K562 (cell line): ENCODE measurements around the gene PVALEF. TPM values are rescaled to one million over a fixed set of nuclear protein-coding genes. Genes with fewer than 3 reads are reported as not detected.
A peak's percentile ranks its signal among the peaks of the same experiment; 100 is the strongest.

ENCODE experiments used
- ATAC-seq: fragments of 200-7000 bp; cut with Tn5 transposase; 3 replicates; pipeline ENCODE4 v1.9.1; 2020; ENCODE audit warnings: moderate library complexity
- BruUV-seq: library from RNA; stranded (reverse); fragments of 400-500 nt; replicated peaks from 2 replicates; lab custom pipeline; 2021; lab: Mats Ljungman, UMichigan
- CTCF ChIA-PET: fragments of 300-600 bp; formaldehyde crosslinking; extraction: SDS; loops from one replicate; lab custom pipeline; 2021; ENCODE audit warnings: low intra/inter-chr PET ratio; lab: Yijun Ruan, JAX
- POLR2A ChIA-PET: fragments of 300-600, 350-650 bp; sonication (Branson Sonifier 250); formaldehyde crosslinking; extraction: SDS; loops from one replicate; lab custom pipeline; 2021; ENCODE audit warnings: antibody characterized with exemption, inconsistent platforms; lab: Yijun Ruan, JAX
- DNase-seq, 4 experiments: peaks; one replicate each; pipeline versions ENCODE4 v3.0.0 to v3.0.0-alpha.2; 2011 to 2018; ENCODE audit warnings: low spot score in 3 of 4, mixed read lengths in 3 of 4; ENCODE audit errors: extremely low read depth in 1 of 4
- FAIRE-seq: peaks from 2 replicates; lab custom pipeline; 2011; peaks lifted over from hg19 to GRCh38; lab: Jason Lieb, UNC
- H2AFZ ChIP-seq: 2 replicates; pipeline ENCODE4 v1.6.0; 2011; ENCODE audit warnings: low read depth, low read length, control low read depth, inconsistent platforms
- H3K27ac ChIP-seq: fragments of 200-600 bp; 3 replicates; pipeline ENCODE4 v1.8.0; 2011; ENCODE audit warnings: low read depth, mild to moderate bottlenecking, control low read depth, inconsistent platforms, low read length, moderate library complexity, mixed read lengths; ENCODE audit errors: extremely low read depth
- H3K27me3 ChIP-seq, 2 experiments: fragments of 300-600 bp in 1 of 2; 2 replicates in 1 of 2; 3 replicates in 1 of 2; pipeline versions ENCODE4 v1.6.0 to v1.8.0; 2011; ENCODE audit warnings: inconsistent platforms in 2 of 2, low read length in 2 of 2, mild to moderate bottlenecking in 1 of 2, mixed read lengths in 1 of 2, moderate library complexity in 1 of 2; ENCODE audit not compliant: control insufficient read depth in 2 of 2, insufficient read depth in 2 of 2
- H3K36me3 ChIP-seq: fragments of 300-600 bp; 3 replicates; pipeline ENCODE4 v1.8.0; 2011; ENCODE audit warnings: mild to moderate bottlenecking, low read length, inconsistent platforms; ENCODE audit not compliant: control insufficient read depth, insufficient read depth
- H3K4me1 ChIP-seq, 2 experiments: fragments of 200-600 bp in 1 of 2; replicated peaks in 1 of 2; 2 replicates in 1 of 2; 3 replicates in 1 of 2; pipeline versions ENCODE4 v1.5.1 to v1.8.0; 2011; ENCODE audit warnings: inconsistent platforms in 2 of 2, low read length in 2 of 2, mild to moderate bottlenecking in 1 of 2, mixed read lengths in 1 of 2, moderate library complexity in 1 of 2; ENCODE audit not compliant: control insufficient read depth in 2 of 2, insufficient read depth in 2 of 2
- H3K4me2 ChIP-seq: 2 replicates; pipeline ENCODE4 v1.6.1; 2011; ENCODE audit warnings: low read length, control low read depth, inconsistent platforms, mixed read lengths; ENCODE audit not compliant: insufficient read depth
- H3K4me3 ChIP-seq: fragments of 200-600 bp; sonication (generic), shearing (Covaris generic); 2 replicates; pipeline ENCODE4 v1.5.1; 2016; ENCODE audit warnings: control low read depth, inconsistent platforms
- H3K79me2 ChIP-seq: fragments of 200-600 bp; 3 replicates; pipeline ENCODE4 v1.8.0; 2011; ENCODE audit warnings: low read length, inconsistent platforms; ENCODE audit not compliant: control insufficient read depth, insufficient read depth
- H3K9ac ChIP-seq, 2 experiments: 2 replicates each; pipeline versions ENCODE4 v1.6.0 to v1.6.1; 2011; ENCODE audit warnings: low read depth in 2 of 2, low read length in 2 of 2, control low read depth in 1 of 2, inconsistent platforms in 1 of 2, mild to moderate bottlenecking in 1 of 2, mixed read lengths in 1 of 2; ENCODE audit not compliant: insufficient read depth in 1 of 2
- H3K9me1 ChIP-seq: one replicate; pipeline ENCODE4 v1.6.0; 2011; ENCODE audit warnings: inconsistent platforms, mild to moderate bottlenecking, low read length, moderate library complexity; ENCODE audit not compliant: control insufficient read depth, insufficient read depth
- H3K9me3 ChIP-seq: replicated peaks from 2 replicates; pipeline ENCODE4 v1.5.1; 2011; ENCODE audit warnings: low read depth, low read length, inconsistent platforms; ENCODE audit not compliant: control insufficient read depth, insufficient read depth
- H4K20me1 ChIP-seq: replicated peaks from 2 replicates; pipeline ENCODE4 v1.6.1; 2011; ENCODE audit warnings: low read length, inconsistent platforms, mixed read lengths; ENCODE audit not compliant: control insufficient read depth, insufficient read depth
- BDP1 ChIP-seq: IDR thresholded peaks from 3 replicates; pipeline ENCODE4 v1.6.1; 2011; ENCODE audit not compliant: insufficient read length, insufficient read depth
- CREM ChIP-seq: IDR thresholded peaks from 2 replicates; pipeline ENCODE4 v1.6.1; 2014; ENCODE audit warnings: antibody characterized with exemption, low read depth
- GABPA ChIP-seq: fragments of 200-800 bp; sonication (Bioruptor generic); conservative IDR thresholded peaks from 2 replicates; pipeline ENCODE4 v1.6.1; 2016; ENCODE audit warnings: low read depth, missing genetic modification characterization, missing compliant biosample characterization
- NR1H2 ChIP-seq: sonication (generic); formaldehyde crosslinking; IDR thresholded peaks from 2 replicates; pipeline ENCODE4 v1.4.0; 2020; ENCODE audit warnings: mild to moderate bottlenecking, missing genetic modification reagents
- RB1 ChIP-seq: fragments of 450-650 bp; IDR thresholded peaks from 2 replicates; pipeline ENCODE4 v1.6.1; 2017; ENCODE audit warnings: low read depth, mild to moderate bottlenecking
- REST ChIP-seq, 2 experiments: fragments of 450-650 bp; formaldehyde crosslinking in 1 of 2; IDR thresholded peaks; 2 replicates each; pipeline versions ENCODE4 v1.4.0 to v1.6.1; 2014 to 2020; ENCODE audit warnings: mild to moderate bottlenecking in 2 of 2, borderline replicate concordance in 1 of 2, low read depth in 1 of 2
- SMC3 ChIP-seq: conservative IDR thresholded peaks from 2 replicates; pipeline ENCODE4 v1.6.1; 2011; ENCODE audit warnings: low read depth, low read length, improper control_type of control experiment; ENCODE audit not compliant: insufficient read depth
- SNAPC5 ChIP-seq: fragments of 250-450 bp; sonication (Bioruptor Pico); IDR thresholded peaks from 2 replicates; pipeline ENCODE4 v1.8.0; 2021; ENCODE audit warnings: moderate library complexity, mild to moderate bottlenecking, inconsistent platforms
- ZBTB7A ChIP-seq: IDR thresholded peaks from 2 replicates; pipeline ENCODE4 v1.6.1; 2011; ENCODE audit warnings: low read depth, mild to moderate bottlenecking, low read length, moderate library complexity, borderline replicate concordance; ENCODE audit not compliant: control insufficient read depth
- ZKSCAN1 ChIP-seq: fragments of 150-350 bp; IDR thresholded peaks from 2 replicates; pipeline ENCODE4 v1.6.1; 2016; ENCODE audit warnings: low read depth, low read length
- ZNF146 ChIP-seq: IDR thresholded peaks from one replicate; pipeline ENCODE4 v1.6.1; 2018; ENCODE audit warnings: missing compliant biosample characterization; ENCODE audit not compliant: unreplicated experiment
- ZNF263 ChIP-seq: sonication (generic); formaldehyde crosslinking; IDR thresholded peaks from 2 replicates; pipeline ENCODE4 v1.8.0; 2022; ENCODE audit warnings: mild to moderate bottlenecking, missing genetic modification reagents, borderline replicate concordance
- WGBS: fragments of 100-300 bp; shearing (Covaris generic); methylation state at CpG from one replicate; pipeline ENCODE4 v1.1.6; 2016; ENCODE audit warnings: low coverage, mixed read lengths; ENCODE audit not compliant: insufficient coverage; ENCODE audit errors: missing lambda C conversion rate; 5-methylcytosine and 5-hydroxymethylcytosine counted together
- in situ Hi-C: fragments of 300-500 bp; cut with MboI; formaldehyde crosslinking; loops from 4 replicates; pipeline ENCODE4 v1.15.0; 2018; ENCODE audit warnings: inconsistent platforms, mixed read lengths
- intact Hi-C: fragments of 100-400 bp; cut with micrococcal nuclease; formaldehyde crosslinking; loops from 2 replicates; pipeline ENCODE4 v1.14.2; 2022
- polyA plus RNA-seq, 8 experiments: library from polyadenylated mRNA; depleted of rRNA in 4 of 8; stranded (reverse) in 5 of 8; unstranded in 3 of 8; fragments of >200 nt; fragmentation: Nextera tagmentation in 2 of 8; fragmentation: Illumina TruSeq in 1 of 8; extraction: Ambion mirVana in 2 of 8; extraction: Trizol in 1 of 8; gene quantifications; 2 replicates each; pipeline versions ENCODE4 v1.2.1 to v1.2.3, GENCODE V29; 2011 to 2014; ENCODE audit warnings: inconsistent platforms in 1 of 8, missing spikeins in 1 of 8
- total RNA-seq, 7 experiments: library from RNA; depleted of rRNA in 6 of 7; stranded (reverse); fragments of >200 nt in 6 of 7; fragmentation: Illumina TruSeq in 2 of 7; extraction: Trizol in 2 of 7; gene quantifications; 2 replicates each; pipeline versions ENCODE4 v1.2.1 to v1.2.3, GENCODE V29; 2011 to 2021; ENCODE audit warnings: low replicate concordance in 1 of 7

PVALEF gene
- total and polyA plus RNA-seq, 9 of the 15 experiments (the other 6 are each of a cell fraction or from before 2014, with no cell fraction given), result not detected

GRCh38 chr17:81230043-81230820 lies 64.9 kb downstream of the PVALEF start:
- in situ Hi-C loops, result loop anchor here (25.0 kb wide), 1 partner anchor 93 kb away; no protein-coding TSS in a partner anchor
- CTCF ChIA-PET, result interaction anchor here (0.6 to 1.6 kb wide), 3 partner anchors 87 to 128 kb away, joined by 3 to 8 read pairs (median 3); no protein-coding TSS in a partner anchor
- 62% methylated on average over 22 of the region's 26 CpGs for WGBS
- Histone ChIP-seq H3K4me3 (no peak overlapping the region), H3K4me1 (peaks cover 18 to 56% of the 10 kb centered on the region in 2 experiments), H3K27ac (no peak overlapping the region), H3K36me3 (peaks cover 29% of the 10 kb centered on the region; the same call in 2 of the 3 replicates), H3K4me2 (no peak overlapping the region), H3K9me1 (peaks cover 4% of the 10 kb centered on the region), H3K79me2 (no peaks in the 10 kb centered on the region; the same call in 2 of the 3 replicates), H3K27me3 (no peaks in the 10 kb centered on the region), H4K20me1 (peaks cover 22% of the 10 kb centered on the region), H3K9ac (peak overlapping the region in 1 of 2 experiments; percentile 23; a peak in 1 of 4 replicates), H3K9me3 (no peaks in the 10 kb centered on the region), H2AFZ (no peak overlapping the region)
- peak; percentile 76 to 89 (median 80) for DNase-seq
- peak; percentile 89 for ATAC-seq
- peak; percentile 86 for FAIRE-seq
- POLR2A ChIA-PET, result interaction anchor here (0.6 to 1.3 kb wide), 4 partner anchors 8 to 242 kb away, joined by 3 to 5 read pairs (median 4); partner anchors contain the start of genes NDUFAF8 and TEPSIN
- intact Hi-C loops, result loop anchor here (10.0 kb wide), 1 partner anchor 215 kb away; no protein-coding TSS in a partner anchor
- BruUV-seq, result no TSS peak
- peak; percentile 63; the same call in 1 of the 2 replicates for TF ChIP-seq ZBTB7A
- TF ChIP-seq ZNF263 (CRISPR knock-in tag), result peak; percentile 96
- no peak for TF ChIP-seq ZNF146 (CRISPR knock-in tag)
- peak; percentile 58 for TF ChIP-seq CREM
- TF ChIP-seq GABPA, result no peak
- no peak for TF ChIP-seq NR1H2 (CRISPR knock-in tag)
- TF ChIP-seq BDP1, result no peak
- TF ChIP-seq RB1, result peak; percentile 82
- no peak for TF ChIP-seq SNAPC5 (CRISPR knock-in tag)
- peak; percentile 65 for TF ChIP-seq REST (IDR thresholded peaks at IDR 0.05; ENCODE audit: borderline replicate concordance)
- no peak for TF ChIP-seq REST (CRISPR knock-in tag; IDR thresholded peaks at IDR 0.05; ENCODE audit: low read depth)
- TF ChIP-seq SMC3, result peak; percentile 79
- no peak for TF ChIP-seq ZKSCAN1
